H1 (cell line): Measurements from ENCODE around the gene SNX27. TPM values are rescaled to one million over a fixed set of nuclear protein-coding genes. Genes with fewer than 3 reads are reported as not detected.

ENCODE experiments used
- BCL11A ChIP-seq, 2 experiments: IDR thresholded peaks; one replicate each; pipeline ENCODE4 v1.6.1; 2011; ENCODE audit warnings: low read depth in 2 of 2, low read length in 2 of 2, mild to moderate bottlenecking in 2 of 2
- BRCA1 ChIP-seq: IDR thresholded peaks from 2 replicates; pipeline ENCODE4 v1.6.1; 2012; ENCODE audit warnings: low read depth, low read length, improper control_type of control experiment
- CHD7 ChIP-seq: fragments of 300-600 bp; sonication (generic); IDR thresholded peaks from 2 replicates; pipeline ENCODE4 v1.7.1; 2012; ENCODE audit warnings: low read length, moderate library complexity, mild to moderate bottlenecking, inconsistent platforms; ENCODE audit not compliant: insufficient replicate concordance
- KDM1A ChIP-seq: fragments of 200-600, 300-600 bp; sonication (generic); IDR thresholded peaks from 2 replicates; pipeline ENCODE4 v1.7.1; 2016; ENCODE audit warnings: mild to moderate bottlenecking, low read length, borderline replicate concordance
- POU5F1 ChIP-seq: IDR thresholded peaks from 2 replicates; pipeline ENCODE4 v1.6.1; 2011; ENCODE audit warnings: low read depth, mild to moderate bottlenecking, low read length, moderate library complexity
- SRF ChIP-seq: IDR thresholded peaks from 2 replicates; pipeline ENCODE4 v1.6.1; 2011; ENCODE audit warnings: mild to moderate bottlenecking, low read depth, low read length, moderate library complexity
- polyA plus RNA-seq, 7 experiments: library from polyadenylated mRNA; depleted of rRNA in 3 of 7; stranded (reverse) in 5 of 7; unstranded in 2 of 7; fragments of >200 nt in 5 of 7; fragments of 200-250 nt in 2 of 7; gene quantifications; 1 replicate in 5 of 7; 2 replicates in 1 of 7; 4 replicates in 1 of 7; pipeline versions ENCODE4 v1.2.1 to v1.2.3, GENCODE V29; 2011 to 2013; ENCODE audit warnings: missing spikeins in 2 of 7, mixed read lengths in 2 of 7
- total RNA-seq: library from RNA; stranded (reverse); fragmentation: NEBNext Ultra II Directional; extraction: Animal tissue kit (Norgen Biotek cat#: 25700); gene quantifications from 2 replicates; pipeline ENCODE4 v1.2.1, GENCODE V29; 2021
- TF ChIP-seq, protein P1 (sequence below): IDR thresholded peaks from 2 replicates; pipeline ENCODE4 v1.6.1; 2012; ENCODE audit warnings: inconsistent platforms

SNX27 gene
- total and polyA plus RNA-seq, 2 of the 8 experiments (the other 6 are each of a cell fraction or from before 2014, with no cell fraction given), result 23.4 to 65.4 TPM

DNA sequence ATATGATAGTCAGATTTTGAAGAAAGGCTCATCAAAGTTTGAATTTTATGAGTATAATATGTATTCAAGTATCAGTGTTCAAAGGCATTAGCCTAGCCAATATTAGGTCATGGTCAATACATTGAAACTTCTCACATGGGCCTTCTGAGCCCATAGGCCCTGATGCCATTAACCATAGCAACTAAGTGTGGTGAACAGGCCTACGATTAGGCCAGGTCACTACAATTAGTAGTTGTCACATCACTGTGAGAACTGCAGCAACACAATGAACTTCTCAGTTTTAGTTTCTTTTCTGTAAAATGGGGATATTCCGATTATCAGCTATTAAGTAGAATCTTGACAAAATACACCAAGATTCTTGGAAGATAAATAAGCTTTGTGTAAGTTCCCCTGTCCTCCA lies 74.7 kb downstream of the SNX27 start (continued):
- TF ChIP-seq CHD7 (no peak), SRF (no peak), BCL11A (IDR thresholded peaks at IDR 0.05; ENCODE audit: low read depth in 2 of 2, low read length in 2 of 2) (no peak), KDM1A (no peak), BRCA1 (no peak), POU5F1 (no peak)
- TF ChIP-seq, protein P1, sequence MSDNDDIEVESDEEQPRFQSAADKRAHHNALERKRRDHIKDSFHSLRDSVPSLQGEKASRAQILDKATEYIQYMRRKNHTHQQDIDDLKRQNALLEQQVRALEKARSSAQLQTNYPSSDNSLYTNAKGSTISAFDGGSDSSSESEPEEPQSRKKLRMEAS, result no peak
